LNCaP clone FGC (cell line): ENCODE results near the gene INO80B.
"Not testable (repeated sequence)": the region's sequence is repeated elsewhere in the genome, so short reads cannot be mapped to it uniquely, and the experiment has no call there.

ENCODE experiments used
- DNase-seq: peaks from one replicate; pipeline ENCODE4 v3.0.0-alpha.2; 2011; ENCODE audit warnings: low read depth
- H3K4me3 ChIP-seq: 2 replicates; pipeline ENCODE4 v1.5.1; 2011; ENCODE audit warnings: mild to moderate bottlenecking, low read depth, low read length, control low read depth
- TF ChIP-seq, protein P1 (sequence below): IDR thresholded peaks from 2 replicates; pipeline ENCODE4 v1.5.1; 2012; ENCODE audit warnings: mild to moderate bottlenecking; ENCODE audit not compliant: control insufficient read depth, insufficient read depth; ENCODE audit errors: extremely low read depth

Gene INO80B

DNA sequence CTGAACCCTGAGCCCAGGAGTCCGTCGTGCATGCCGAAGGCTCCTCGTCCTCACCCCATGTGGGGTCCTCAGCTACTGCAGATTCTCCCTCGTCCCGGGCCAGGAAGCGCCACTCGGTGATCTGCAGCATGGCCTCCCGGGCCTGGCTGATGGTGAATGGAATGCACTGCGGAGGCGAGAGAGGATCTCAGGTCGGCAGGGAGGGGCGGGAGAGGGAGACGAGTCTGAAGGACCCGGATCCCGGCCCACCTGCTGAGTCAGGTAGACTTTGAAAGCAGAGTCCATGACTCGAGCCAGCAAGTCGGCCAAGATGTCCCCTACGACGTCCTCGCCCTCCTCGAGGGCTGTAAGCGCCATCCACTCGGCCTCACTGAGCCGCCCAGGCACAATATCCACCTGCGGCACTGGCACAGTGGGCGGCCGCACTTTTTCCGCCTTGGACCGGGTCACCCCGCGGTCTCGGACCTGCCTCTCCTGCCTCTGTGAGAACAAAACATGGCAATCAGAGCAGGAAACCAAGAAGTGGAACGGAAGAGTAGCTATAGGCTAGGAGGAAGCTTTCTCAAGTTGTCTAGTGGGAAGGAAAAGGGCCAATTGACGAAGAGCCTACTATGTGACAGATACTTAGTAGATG lies 39.0 kb upstream of the INO80B start:
- H3K4me3 ChIP-seq = no peak overlapping the region
- TF ChIP-seq, protein P1, sequence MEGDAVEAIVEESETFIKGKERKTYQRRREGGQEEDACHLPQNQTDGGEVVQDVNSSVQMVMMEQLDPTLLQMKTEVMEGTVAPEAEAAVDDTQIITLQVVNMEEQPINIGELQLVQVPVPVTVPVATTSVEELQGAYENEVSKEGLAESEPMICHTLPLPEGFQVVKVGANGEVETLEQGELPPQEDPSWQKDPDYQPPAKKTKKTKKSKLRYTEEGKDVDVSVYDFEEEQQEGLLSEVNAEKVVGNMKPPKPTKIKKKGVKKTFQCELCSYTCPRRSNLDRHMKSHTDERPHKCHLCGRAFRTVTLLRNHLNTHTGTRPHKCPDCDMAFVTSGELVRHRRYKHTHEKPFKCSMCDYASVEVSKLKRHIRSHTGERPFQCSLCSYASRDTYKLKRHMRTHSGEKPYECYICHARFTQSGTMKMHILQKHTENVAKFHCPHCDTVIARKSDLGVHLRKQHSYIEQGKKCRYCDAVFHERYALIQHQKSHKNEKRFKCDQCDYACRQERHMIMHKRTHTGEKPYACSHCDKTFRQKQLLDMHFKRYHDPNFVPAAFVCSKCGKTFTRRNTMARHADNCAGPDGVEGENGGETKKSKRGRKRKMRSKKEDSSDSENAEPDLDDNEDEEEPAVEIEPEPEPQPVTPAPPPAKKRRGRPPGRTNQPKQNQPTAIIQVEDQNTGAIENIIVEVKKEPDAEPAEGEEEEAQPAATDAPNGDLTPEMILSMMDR = no peak
- DNase-seq = no peak

DNA sequence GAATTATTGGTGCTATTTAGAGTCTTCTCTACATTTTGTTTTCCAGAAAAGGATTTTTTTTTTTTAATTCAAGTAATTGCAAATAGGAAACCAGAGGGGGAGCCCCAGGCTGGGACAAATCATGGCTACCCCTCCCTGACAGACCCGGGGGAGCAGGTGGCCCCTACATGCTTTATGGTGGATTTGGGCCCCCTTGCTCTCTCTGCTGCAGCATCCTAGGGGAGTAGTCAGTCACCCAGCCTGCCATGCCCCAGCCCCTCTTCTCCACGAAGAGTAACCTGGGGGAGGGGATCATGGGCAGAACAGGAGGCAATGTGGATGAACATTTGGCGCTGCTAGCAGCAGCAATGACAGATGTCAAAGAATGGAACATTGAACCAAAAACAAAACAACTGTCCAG lies 38.1 kb upstream of the INO80B start:
- DNase-seq = no peak
- TF ChIP-seq, protein P1 = no peak
- H3K4me3 ChIP-seq = no peak overlapping the region

DNA sequence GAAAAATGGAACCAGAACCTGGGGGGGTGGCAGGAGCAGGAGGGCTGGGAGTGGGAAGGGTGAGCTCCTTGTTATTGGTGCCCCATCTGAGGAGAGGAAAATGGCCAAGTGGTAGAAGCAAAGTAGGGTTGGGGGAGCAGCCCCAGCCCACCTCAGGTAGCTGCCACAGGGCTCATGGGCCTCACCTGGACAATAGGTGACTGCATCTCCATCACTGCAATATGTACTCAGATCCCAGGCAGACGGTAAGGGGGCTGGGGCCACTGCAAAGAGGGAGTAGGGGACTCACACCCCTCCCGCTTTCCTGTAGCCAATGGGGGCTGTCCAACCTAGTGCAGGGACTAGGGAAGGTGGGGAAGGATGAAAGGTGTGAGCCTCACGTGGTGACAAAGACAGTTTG lies 37.7 kb upstream of the INO80B start:
- DNase-seq = no peak
- TF ChIP-seq, protein P1 = no peak
- H3K4me3 ChIP-seq = no peak overlapping the region

DNA sequence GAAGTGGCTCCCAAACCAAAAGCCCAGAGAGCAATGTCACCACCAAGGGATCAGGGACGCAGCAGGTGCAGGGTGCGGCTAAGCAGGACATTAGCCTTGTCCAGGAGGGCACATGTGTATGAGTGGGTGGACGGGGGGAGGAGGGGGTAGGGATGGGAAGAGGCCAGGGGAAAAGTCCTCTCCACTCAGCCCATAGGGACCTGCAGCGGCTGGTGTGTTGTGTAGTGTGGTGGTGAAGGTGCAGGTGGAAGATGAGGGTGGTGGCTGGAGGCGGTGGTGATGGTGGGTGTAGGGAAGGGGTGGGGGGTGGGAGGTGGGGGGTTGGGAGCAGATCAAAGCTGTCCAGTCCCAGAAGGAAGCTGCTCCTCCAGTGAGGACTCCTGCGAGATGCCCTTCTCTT lies 37.1 kb upstream of the INO80B start:
- TF ChIP-seq, protein P1 = no peak
- DNase-seq = no peak

DNA sequence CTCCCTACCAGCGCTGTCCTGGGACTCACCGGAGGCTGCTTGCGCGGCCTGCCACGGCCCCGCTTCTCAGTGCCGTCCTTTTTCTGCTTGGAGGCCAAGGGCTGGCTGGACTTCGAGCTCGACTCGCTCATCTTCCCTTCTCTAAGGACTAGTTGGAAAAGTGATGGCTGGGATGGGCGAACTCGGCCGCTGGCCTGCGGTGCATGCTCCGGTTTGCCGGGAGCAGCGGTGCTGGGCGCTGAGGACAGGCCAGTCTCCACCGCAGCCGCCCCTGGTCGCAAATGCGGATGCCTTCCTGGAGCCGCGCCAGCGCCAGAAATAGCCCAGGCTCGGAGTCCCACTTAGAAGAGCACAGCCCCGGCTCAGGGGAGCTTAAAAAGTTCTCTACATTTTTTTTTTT lies 36.6 kb upstream of the INO80B start:
- TF ChIP-seq, protein P1 = no peak
- DNase-seq = no peak
- no peak overlapping the region for H3K4me3 ChIP-seq

More for the DNA sequence above, 37.1 kb upstream of the INO80B start:
- H3K4me3 ChIP-seq = no peak overlapping the region

DNA sequence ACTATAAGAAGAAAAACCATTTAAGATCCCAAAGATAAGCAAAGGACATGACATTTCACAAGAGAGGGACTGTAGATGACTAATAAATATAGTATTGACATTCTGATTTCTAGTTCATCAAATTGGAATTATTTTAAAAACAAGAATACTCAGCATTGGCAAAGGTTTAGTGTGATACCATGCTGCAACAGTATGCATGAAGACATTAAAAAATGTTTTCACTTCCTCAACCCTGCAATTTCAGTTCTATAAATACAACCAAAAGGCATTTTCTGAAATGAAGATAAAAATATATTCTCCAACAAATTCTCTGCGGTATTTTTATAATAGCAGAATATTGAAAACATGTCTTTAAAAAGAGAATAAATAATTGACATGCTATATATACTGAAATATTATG lies 35.5 kb upstream of the INO80B start:
- TF ChIP-seq, protein P1 = no peak
- no peak overlapping the region for H3K4me3 ChIP-seq
- no peak for DNase-seq

DNA sequence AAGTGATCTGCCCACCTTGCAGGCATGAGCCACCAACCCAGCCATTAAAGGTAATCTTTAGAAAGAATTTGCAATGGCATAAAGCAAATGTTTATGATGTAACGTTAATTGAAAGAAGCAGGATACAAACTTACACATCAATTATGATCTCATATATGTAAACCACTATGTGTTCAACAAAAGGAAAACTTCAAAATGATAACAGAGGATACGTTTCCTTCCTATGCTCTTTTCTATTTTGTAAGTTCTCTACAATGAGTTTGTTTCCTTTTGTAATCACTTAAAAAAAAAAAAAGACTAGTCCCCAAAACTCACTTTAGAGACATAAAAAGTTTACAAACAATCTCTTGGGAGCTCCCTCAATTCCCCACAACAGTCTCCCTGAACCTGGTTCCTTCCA lies 34.9 kb upstream of the INO80B start:
- no peak overlapping the region for H3K4me3 ChIP-seq
- DNase-seq = no peak
- TF ChIP-seq, protein P1 = no peak

DNA sequence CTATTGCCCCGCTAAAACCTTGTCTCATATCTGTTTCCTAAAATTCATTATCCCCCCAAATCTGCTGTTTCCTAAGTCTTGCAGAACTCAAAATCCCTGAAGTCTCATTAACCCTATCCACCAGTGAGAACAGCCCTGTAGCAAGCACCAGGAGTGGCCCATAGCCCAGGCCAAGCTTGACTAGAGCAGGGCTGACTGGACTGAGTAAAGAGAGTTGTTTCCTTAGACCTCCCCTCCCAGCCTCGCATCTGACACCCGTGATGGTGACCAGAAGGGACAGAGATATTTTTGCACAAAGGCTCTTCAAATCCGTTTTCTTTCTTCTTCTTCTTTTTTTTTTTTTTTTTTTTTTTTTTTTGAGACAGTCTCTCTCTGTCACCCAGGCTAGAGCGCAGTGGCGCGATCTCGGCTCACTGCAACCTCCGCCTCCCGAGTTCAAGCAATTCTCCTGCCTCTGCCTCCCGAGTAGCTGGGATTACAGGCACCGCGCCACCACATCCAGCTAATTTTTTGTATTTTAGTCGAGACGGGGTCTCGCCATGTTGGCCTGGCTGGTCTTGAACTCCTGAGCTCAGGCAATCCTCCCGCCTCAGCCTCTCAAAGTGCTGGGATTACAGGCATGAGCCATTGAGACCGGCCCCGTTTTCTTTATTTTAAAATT lies 34.3 kb upstream of the INO80B start:
- peak overlapping the region; percentile 62 for H3K4me3 ChIP-seq
- not testable (repeated sequence) for DNase-seq
